Colonic mucosa (tissue), 4 donors: Measurements from ENCODE around the gene TALDO1. TPM values are rescaled to one million over a fixed set of nuclear protein-coding genes. Genes with fewer than 3 reads are reported as not detected.

Experiments
- DNase-seq: peaks from one replicate; pipeline ENCODE4 v3.0.0-alpha.2; 2020
- H3K27ac ChIP-seq: fragments of 200-600 bp; one replicate; pipeline ENCODE4 v1.8.0; 2021
- H3K27me3 ChIP-seq: fragments of 200-600 bp; one replicate; pipeline ENCODE4 v1.8.0; 2021
- H3K36me3 ChIP-seq: fragments of 200-600 bp; one replicate; pipeline ENCODE4 v1.8.0; 2021
- H3K4me1 ChIP-seq: fragments of 200-600 bp; one replicate; pipeline ENCODE4 v1.8.0; 2021; ENCODE audit warnings: mild to moderate bottlenecking
- H3K4me3 ChIP-seq: fragments of 200-600 bp; one replicate; pipeline ENCODE4 v1.8.0; 2021
- H3K9ac ChIP-seq, 2 donors: one replicate each; pipeline ENCODE4 v1.7.0; 2013; ENCODE audit warnings: control low read depth in 2 of 2, low read depth in 2 of 2, low read length in 2 of 2
- H3K9me3 ChIP-seq: fragments of 200-600 bp; one replicate; pipeline ENCODE4 v1.8.0; 2021
- intact Hi-C: fragments of 100-400 bp; cut with DNase I; formaldehyde crosslinking; loops from one replicate; pipeline ENCODE4 v1.14.1; 2022
- total RNA-seq, 2 donors: library from RNA; stranded (reverse); fragmentation: NEBNext Ultra II Directional in 1 of 2; extraction: Animal tissue kit (Norgen Biotek cat#: 25700) in 1 of 2; gene quantifications; one replicate each; pipeline ENCODE4 v1.2.1, GENCODE V29; 2021
- TF ChIP-seq, protein P1 (sequence below): fragments of 200-600 bp; IDR thresholded peaks from one replicate; pipeline ENCODE4 v1.8.0; 2022; ENCODE audit warnings: antibody characterized with exemption, mild to moderate bottlenecking
- donor health status: healthy.
- donor health status: DM: no; HTN: no; CAD: no.
- donor health status: DM: no; HTN: no; CAD: no.

TALDO1 gene
- total RNA-seq, 2 donors from 2014 or later = 195 to 274 TPM

DNA sequence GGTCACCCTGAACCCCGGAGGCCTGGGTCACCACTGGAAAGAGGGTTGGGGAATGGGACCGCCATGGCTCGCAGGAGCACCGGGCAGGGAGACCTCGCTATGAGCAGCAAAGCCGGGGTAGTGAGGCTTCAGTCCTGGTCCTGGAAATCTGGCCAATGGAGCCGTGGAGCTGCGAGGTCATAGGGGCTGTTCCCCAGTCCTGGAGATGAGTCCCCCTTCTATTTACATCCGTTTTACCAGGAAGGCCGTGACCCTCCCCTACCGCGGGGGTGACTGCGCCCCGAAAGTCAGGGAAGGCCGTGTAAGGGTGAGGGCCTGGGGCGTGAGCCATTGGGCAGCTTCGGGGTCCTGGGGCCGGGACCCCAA lies 57.3 kb downstream of the TALDO1 start:
- peak overlapping the region; percentile 83 for H3K27ac ChIP-seq
- no peaks in the 10 kb centered on the region for H3K9me3 ChIP-seq
- H3K4me3 ChIP-seq = peak overlapping the region; percentile 67
- TF ChIP-seq, protein P1, sequence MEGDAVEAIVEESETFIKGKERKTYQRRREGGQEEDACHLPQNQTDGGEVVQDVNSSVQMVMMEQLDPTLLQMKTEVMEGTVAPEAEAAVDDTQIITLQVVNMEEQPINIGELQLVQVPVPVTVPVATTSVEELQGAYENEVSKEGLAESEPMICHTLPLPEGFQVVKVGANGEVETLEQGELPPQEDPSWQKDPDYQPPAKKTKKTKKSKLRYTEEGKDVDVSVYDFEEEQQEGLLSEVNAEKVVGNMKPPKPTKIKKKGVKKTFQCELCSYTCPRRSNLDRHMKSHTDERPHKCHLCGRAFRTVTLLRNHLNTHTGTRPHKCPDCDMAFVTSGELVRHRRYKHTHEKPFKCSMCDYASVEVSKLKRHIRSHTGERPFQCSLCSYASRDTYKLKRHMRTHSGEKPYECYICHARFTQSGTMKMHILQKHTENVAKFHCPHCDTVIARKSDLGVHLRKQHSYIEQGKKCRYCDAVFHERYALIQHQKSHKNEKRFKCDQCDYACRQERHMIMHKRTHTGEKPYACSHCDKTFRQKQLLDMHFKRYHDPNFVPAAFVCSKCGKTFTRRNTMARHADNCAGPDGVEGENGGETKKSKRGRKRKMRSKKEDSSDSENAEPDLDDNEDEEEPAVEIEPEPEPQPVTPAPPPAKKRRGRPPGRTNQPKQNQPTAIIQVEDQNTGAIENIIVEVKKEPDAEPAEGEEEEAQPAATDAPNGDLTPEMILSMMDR = no peak
- H3K27me3 ChIP-seq = no peaks in the 10 kb centered on the region
- intact Hi-C loops = no loop called here
- H3K4me1 ChIP-seq = peaks cover 20% of the 10 kb centered on the region
- peak overlapping the region; percentile 72 to 75 for H3K9ac ChIP-seq
- H3K36me3 ChIP-seq = no peaks in the 10 kb centered on the region
- no peak for DNase-seq

DNA sequence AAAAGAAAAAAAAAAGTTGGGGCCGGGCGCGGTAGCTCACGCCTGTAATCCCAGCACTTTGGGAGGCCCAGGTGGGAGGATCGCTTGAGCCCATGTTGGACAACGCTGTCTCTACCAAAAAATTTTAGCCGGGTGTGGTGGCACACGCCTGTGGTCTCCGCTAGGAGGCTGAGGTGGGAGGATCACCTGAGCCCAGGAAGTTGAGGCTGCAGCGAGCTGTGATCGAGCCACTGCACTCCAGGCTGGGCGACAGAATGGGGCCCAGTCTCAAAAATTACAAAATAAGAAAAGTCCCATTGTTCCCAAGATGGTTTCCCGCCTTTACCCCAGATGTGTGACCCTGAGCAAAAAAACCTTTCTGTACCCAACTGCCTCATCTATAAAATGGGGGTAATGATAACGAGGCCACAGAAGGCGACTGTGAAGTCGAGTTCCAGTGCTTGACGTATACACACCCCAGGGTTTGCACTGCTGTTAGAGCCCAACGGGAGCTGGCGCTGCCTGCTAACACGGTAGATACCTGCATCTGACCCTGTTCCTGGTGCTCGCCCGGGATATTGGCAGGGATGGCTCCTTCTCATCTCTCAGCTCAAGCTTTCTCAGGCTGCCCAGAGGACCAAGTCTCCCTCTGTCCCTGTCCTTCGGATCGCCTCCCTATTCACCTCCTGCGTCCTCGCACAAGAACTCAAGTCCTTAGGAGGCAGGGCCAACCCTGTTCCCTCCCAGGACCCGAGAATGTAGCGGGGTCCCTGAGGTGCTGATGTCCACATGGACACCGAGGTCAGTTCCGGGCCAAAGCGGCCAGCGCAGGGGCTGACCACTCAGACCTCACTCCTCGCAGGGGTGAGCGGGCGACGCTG lies 61.4 kb downstream of the TALDO1 start:
- intact Hi-C loops = no loop called here
- Histone ChIP-seq H3K27ac (peak overlapping the region; percentile 84), H3K4me3 (peak overlapping the region; percentile 99), H3K36me3 (peaks cover 4% of the 10 kb centered on the region), H3K27me3 (no peaks in the 10 kb centered on the region), H3K4me1 (peaks cover 31% of the 10 kb centered on the region), H3K9ac (peak overlapping the region; percentile 87 to 100), H3K9me3 (no peaks in the 10 kb centered on the region)
- DNase-seq = no peak
- TF ChIP-seq, protein P1 = no peak

DNA sequence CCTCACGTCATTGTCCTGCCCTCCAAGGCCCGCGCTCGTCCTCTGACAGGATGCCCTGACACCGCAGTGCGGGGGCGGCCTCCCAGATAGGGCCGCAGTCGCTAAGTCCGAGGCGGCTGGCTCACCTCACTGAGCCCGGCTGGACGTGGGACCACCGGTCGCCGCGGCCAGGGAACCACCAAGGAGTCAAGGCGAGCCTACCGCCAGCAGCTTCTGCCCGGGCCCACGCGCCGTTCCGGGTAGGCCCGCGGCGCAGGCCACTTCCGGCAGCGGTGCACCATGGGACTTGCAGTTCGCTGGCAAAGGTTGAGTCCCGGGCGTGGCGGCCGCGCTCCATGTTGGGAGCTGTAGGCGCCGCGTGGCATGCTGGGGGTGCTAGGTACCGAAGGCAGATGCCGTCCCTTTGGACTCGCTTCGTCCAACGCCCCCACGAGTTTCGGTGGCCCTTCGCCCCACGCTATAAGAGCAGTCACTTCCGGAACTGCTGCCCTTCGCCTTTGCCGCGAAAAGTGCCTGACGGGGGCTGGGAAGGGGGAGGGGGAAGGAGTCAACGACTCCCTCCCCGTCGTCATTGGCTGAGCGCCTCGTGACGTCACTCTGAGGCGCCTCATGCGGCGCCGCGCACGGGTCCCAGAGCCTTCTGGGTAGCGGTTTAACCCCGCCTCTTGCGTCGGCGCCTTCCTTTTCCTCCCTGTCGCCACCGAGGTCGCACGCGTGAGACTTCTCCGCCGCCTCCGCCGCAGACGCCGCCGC lies 62.2 kb downstream of the TALDO1 start, which contains the start of gene RPLP2:
TSS of gene RPLP2 (plus strand) at position 681 of the 753 bp plus-strand sequence. CDS start 268 bp downstream, outside the sequence.
- Histone ChIP-seq H3K36me3 (peaks cover 4% of the 10 kb centered on the region), H3K4me1 (peaks cover 24% of the 10 kb centered on the region), H3K4me3 (peak within 1 kb of the TSS; percentile 99), H3K27ac (peak within 1 kb of the TSS; percentile 84), H3K9me3 (no peaks in the 10 kb centered on the region), H3K9ac (peak within 1 kb of the TSS; percentile 94 to 100), H3K27me3 (no peaks in the 10 kb centered on the region)
- TF ChIP-seq, protein P1 = no peak
- intact Hi-C loops = no loop called here
- peak; percentile 97 for DNase-seq

DNA sequence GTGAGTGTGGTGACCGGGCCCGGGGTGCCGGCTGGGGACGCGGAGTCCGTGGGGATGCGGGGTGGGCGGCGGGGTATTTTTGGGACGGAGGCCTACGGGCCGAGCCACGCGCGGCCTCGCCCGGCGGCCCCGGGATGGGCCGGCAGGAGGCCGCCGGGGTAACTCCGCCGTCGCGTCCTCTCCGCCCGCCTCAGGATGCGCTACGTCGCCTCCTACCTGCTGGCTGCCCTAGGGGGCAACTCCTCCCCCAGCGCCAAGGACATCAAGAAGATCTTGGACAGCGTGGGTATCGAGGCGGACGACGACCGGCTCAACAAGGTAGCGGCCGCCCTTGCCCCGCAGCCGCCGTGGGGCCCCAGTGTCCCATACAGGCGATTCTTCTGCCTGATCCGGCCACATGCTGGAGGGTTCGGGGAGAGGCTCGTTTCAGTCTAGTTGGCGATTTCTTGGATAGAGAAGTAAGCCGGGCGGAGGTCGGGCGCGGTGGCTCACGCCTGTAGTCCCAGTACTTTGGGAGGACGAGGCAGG lies 62.8 kb downstream of the TALDO1 start:
- H3K9ac ChIP-seq = peak overlapping the region; percentile 94 to 100
- H3K4me3 ChIP-seq = peak overlapping the region; percentile 99
- H3K27ac ChIP-seq = peak overlapping the region; percentile 84
- intact Hi-C loops = no loop called here
- TF ChIP-seq, protein P1 = no peak
- no peaks in the 10 kb centered on the region for H3K9me3 ChIP-seq
- H3K27me3 ChIP-seq = no peaks in the 10 kb centered on the region
- no peak for DNase-seq
- peaks cover 4% of the 10 kb centered on the region for H3K36me3 ChIP-seq
- peaks cover 21% of the 10 kb centered on the region for H3K4me1 ChIP-seq

DNA sequence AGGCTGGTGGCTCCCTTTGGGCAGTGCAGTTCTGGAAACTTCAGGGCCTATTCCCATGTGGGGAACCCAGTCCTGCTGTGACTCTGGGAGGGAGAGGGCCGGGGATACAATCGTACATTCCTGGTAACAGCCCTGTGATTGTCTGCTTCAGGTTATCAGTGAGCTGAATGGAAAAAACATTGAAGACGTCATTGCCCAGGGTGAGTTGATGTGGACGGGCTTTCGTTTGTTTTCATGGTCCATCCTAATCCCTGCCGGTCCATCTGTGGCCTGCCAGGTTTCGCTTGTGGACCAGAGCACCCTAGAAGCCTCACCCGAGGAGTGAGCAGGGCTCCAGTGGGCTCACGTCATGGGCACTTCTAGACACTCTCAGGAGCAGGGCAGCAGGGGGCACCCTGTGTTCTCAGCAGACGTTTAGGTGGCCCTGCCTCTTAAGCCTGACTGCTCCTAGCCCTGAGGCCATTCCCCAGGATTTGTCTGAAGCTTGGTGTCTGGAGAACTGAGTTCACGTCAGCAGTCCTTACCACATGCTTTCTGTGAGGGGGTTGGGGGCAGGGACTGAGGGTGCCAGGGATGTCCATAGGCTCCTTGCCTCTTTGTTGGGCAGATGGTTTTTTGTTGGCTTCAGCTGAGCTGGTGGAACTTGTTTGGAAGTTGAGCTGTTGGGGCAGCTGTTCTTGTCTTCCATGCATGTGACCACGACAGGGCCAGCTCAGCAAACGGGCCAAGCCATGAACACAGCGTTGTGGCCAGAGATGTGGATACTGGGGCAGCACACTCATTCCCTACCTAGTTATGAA lies 64.4 kb downstream of the TALDO1 start:
- Histone ChIP-seq H3K4me1 (peaks cover 21% of the 10 kb centered on the region), H3K9ac (peak overlapping the region in 1 of 2 donors; percentile 27), H3K4me3 (no peak overlapping the region), H3K9me3 (no peaks in the 10 kb centered on the region), H3K36me3 (peaks cover 4% of the 10 kb centered on the region), H3K27ac (no peak overlapping the region), H3K27me3 (no peaks in the 10 kb centered on the region)
- DNase-seq = no peak
- TF ChIP-seq, protein P1 = no peak
- intact Hi-C loops = no loop called here
